Renal cortical epithelial cell (primary cell): ENCODE measurements around the gene SCLY. TPM values are rescaled to one million over a fixed set of nuclear protein-coding genes. Genes with fewer than 3 reads are reported as not detected.
"Not testable (repeated sequence)": the region's sequence is repeated elsewhere in the genome, so short reads cannot be mapped to it uniquely, and the experiment has no call there.

Experiments
- DNase-seq: peaks from one replicate; pipeline ENCODE4 v3.0.0-alpha.2; 2011; ENCODE audit warnings: low read depth
- total RNA-seq: library from RNA; depleted of rRNA; stranded (reverse); fragments of >200 nt; gene quantifications from 2 replicates; pipeline ENCODE4 v1.2.3, GENCODE V29; 2014

SCLY gene
- total RNA-seq, 1 donor from 2014 or later: 18.6 TPM

DNA sequence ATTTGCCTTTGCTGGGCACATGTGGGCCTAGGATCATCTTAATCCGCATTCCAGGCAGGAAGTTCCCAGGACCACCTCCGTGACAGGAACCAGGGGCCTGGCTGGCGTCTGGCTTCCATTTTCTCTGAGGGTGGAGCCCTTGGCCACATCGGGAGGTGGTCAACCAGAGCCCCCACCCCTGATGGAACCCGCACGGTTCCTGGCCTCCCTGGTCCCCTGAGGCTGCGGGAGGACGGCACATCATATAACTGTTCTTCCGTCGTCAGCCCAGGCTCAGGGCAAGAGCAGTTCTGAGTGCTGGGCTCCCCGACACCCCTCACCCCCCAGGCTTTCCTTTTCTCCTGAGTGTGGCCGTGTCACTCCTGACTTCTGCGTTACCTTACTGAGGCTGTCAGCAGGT is 52.8 kb downstream of the SCLY start:
- no peak for DNase-seq

DNA sequence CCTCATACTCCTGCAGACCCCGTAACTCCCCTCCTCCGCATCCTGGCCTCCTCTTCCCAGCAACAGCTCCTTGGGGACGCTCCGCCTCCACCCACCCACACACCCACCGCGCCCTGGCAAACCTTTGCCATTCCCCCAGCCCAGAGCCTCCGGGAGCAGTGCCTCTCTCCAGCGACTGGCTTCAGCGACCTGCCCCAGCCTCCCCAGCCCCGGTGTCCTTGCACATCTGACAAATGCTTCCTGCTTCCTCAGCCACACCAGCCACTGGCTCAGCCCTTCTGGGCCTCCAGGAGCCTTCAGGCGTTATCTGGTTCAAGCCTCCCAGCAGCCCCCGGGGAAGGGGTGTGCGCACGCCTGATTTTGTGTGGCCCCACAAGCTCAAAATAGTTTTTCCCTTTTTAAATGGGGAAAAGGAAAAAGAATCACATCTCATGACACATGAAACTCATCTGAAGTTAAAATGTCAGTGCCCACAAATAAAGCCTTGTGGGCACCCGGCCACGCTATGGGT is 53.6 kb downstream of the SCLY start:
- no peak for DNase-seq

GRCh38 chr2:238114851-238115660 is 54.3 kb downstream of the SCLY start:
- DNase-seq: no peak

- DNase-seq: not testable (repeated sequence)
These were observed 54.9 kb downstream of the SCLY start for GRCh38 chr2:238115709-238116108.

GRCh38 chr2:238116298-238117198 is 55.7 kb downstream of the SCLY start:
- no peak for DNase-seq

DNA sequence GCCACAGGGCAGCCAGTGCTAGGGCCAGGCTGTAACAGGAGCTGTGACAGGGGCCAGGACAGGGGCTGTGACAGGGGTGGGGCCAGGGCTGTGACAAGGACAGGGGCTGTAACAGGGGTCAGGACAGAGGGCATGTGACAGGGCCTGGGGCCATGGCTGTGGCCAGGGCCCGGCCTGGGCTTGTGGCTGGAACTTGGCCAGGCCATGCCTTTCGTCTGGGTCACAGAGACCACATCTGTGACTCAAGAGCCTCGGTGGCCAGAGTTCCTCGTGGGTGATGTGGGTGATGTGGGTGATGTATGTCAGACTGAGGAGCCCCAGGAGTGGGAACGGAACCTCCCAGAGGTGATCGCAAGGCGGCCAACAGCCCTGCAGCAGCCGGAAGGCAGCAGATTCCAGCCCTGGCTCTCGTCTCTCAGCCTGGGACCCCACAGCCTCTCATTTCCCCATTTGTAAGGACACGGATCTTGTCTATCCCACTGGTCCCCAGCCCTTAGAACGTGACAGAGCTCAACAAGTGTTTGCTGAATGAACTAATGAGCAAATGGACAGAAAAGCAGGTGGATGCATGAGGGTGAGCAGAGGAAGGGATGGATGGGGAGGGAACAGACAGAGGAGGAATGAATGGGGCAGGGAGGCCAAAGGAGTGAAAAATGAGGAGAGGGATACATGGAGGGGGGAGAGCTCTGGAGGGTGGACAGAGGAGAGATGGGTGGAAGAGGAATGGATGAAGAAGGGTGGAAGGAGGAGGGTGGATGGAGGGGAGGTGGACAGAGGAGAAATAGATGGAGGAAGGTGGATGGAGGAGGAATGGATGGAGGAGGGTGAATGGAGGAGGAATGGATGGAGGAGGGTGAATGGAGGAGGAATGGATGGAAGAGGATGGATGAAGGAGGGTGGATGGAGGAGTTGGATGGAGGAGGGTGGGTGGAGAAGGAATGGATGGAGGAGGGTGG is 56.7 kb downstream of the SCLY start:
- no peak for DNase-seq

GRCh38 chr2:238119756-238120462 is 59.1 kb downstream of the SCLY start:
- no peak for DNase-seq

GRCh38 chr2:238120463-238121298 is 59.9 kb downstream of the SCLY start:
- DNase-seq: no peak

GRCh38 chr2:238121511-238122286 is 60.9 kb downstream of the SCLY start:
- DNase-seq: no peak

DNA sequence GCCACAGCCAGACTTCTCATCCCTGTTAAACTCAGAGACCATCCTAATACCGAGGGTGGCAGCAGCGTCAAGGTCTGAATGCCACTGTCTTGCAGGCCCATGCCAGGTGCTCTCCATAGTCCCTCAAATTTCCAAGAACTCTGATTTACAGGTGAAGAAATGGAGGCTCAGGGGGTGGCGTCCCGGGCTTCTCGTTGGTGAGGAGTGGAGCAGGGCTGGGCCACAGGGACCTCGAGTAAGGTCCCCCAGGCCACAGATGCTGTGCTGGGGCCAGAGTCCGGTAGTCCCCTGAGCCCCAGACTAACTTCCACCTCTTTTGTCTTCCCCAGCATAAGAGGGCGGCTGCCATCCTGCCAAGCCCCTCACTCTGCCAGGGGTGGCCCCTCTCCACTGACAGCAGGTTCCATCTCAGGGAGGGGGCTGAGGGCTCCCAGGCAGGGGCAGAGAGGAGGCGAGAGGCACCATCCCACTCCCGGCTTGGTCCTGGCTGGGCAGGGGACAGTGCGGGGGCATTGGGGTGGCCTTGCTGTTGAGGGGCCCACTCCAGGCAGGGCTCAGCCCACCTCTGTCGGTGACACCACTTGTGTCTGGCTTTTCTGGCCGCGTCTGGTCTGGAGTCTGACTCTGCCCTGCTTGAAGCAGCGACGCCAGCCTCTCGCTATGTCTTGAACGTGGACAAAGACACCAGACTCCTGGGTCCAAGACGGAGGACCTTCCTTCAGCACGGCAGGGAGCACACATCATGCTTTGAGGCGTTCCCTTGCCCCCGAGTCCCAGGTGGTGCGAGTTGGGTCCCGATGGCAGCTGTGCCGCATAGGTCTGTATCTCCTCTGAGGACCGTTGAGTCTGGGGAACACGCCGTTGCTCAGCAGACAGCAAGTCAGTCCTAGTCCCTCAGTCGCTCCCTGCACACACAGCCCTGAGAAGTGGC is 61.8 kb downstream of the SCLY start:
- DNase-seq: no peak

- DNase-seq: no peak
These were observed 62.6 kb downstream of the SCLY start for GRCh38 chr2:238123218-238123971.

DNA sequence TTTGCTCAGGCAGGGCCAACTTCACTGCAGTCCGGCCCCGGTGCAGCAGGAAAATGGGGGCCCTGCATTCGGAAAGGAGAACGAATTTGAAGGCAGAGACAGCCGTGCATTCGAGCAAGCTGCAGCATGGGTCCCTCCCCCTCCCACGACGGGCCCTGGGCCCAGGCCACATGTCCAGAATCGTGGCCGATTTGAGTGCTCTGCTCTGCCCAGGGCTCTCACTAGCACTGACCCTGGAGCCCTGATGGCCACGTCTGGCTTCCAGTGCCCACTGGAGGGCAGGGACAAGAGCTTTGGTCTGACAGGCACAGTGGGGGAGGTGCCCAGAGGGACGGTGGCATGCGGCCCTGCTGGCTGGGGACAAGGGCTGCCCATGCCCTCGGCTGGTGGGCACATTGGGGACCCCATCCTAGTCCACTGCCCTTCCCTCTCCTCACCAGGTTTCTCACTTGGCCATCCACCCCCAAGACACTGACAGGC is 63.2 kb downstream of the SCLY start:
- no peak for DNase-seq

GRCh38 chr2:238124488-238125126 is 63.8 kb downstream of the SCLY start:
- no peak for DNase-seq

DNA sequence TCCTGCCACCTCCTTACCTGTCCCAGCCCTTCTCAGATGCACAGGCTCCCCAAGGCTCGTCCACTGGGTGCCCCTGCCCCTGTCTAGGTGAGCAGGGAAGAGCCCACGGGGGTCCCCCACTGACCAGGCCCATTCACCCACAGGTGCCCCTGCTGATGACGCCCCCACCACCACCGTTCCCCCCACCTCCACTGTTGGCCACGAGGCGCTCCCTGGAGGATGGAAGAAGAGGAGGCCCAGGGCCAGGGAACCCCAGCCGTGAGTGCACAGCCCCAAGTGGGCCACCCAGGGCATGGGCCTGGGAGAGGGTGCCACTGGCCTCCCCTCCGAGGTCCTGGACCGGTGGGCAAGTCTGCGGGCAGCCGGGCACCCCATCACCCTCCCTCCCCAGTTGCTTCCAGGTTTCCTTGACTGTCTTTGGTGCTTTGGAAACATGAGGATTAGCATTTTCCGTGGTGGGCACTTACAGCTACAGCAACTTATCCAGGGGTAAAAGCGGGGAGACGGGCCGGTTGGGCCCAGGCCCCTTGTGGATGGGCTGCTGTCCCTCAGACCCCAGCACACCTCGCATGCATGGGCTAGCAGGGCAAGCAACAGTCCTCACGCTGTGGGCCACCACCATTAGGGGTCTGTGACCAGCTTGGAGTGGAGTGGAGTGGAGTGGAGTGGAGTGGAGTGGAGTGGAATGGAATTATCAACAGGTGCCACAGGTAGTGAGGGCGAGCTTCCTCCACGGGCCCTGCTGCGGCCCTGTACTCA is 64.5 kb downstream of the SCLY start:
- no peak for DNase-seq

DNA sequence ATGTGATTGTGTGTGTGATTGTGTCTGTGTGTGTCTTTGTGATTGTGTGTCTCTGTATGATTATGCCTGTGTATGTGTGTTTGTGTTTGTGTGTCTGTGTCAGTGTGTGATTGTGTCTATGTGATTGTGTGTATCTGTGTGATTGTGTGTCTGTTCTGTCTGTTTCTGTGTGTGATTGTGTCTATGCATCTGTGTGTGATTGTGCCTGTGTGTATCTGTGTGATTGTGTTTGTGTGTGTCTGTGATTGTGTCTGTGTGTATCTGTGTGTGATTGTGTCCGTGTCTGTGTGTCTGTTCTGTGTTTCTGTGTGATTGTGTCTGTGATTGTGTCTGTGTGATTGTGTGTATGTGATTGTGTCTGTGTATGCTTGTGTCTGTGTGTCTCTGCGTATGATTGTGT is 65.5 kb downstream of the SCLY start:
- no peak for DNase-seq

- no peak for DNase-seq
These were observed 66.0 kb downstream of the SCLY start for GRCh38 chr2:238126775-238127164.
